GM12874 (cell line): Measurements from ENCODE around the gene CHD8.

Experiments
- TF ChIP-seq, protein P1 (sequence below): IDR thresholded peaks from 2 replicates; pipeline ENCODE4 v1.5.1; 2011; ENCODE audit warnings: low read depth, mild to moderate bottlenecking, control low read depth, low read length, moderate library complexity; ENCODE audit not compliant: insufficient read depth

CHD8 gene

GRCh38 chr14:21399311-21399870 is 56.5 kb downstream of the CHD8 start:
- TF ChIP-seq, protein P1, sequence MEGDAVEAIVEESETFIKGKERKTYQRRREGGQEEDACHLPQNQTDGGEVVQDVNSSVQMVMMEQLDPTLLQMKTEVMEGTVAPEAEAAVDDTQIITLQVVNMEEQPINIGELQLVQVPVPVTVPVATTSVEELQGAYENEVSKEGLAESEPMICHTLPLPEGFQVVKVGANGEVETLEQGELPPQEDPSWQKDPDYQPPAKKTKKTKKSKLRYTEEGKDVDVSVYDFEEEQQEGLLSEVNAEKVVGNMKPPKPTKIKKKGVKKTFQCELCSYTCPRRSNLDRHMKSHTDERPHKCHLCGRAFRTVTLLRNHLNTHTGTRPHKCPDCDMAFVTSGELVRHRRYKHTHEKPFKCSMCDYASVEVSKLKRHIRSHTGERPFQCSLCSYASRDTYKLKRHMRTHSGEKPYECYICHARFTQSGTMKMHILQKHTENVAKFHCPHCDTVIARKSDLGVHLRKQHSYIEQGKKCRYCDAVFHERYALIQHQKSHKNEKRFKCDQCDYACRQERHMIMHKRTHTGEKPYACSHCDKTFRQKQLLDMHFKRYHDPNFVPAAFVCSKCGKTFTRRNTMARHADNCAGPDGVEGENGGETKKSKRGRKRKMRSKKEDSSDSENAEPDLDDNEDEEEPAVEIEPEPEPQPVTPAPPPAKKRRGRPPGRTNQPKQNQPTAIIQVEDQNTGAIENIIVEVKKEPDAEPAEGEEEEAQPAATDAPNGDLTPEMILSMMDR: no peak

- TF ChIP-seq, protein P1: no peak
These were observed 57.0 kb downstream of the CHD8 start for GRCh38 chr14:21398901-21399300.

DNA sequence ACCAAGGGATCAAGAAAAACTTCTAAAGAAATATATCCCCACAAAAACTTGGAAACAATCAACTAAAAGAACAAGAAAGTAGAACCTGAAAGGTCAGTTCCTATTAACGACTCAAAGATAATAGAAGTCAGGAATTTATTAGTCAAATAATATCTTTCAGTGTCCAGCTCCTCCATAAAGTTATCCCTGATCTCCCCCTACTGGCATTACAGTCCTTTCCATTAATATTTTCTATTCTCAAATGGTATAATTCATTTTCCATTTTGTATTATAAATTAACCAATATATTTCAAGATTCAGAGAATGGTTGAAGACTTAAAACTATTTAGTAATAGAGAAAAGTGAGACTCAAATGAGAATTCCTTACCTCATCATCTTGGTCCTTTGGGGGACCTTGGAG is 60.5 kb downstream of the CHD8 start:
- TF ChIP-seq, protein P1: no peak

- TF ChIP-seq, protein P1: no peak
These were observed 70.6 kb downstream of the CHD8 start for GRCh38 chr14:21385188-21385904.

- TF ChIP-seq, protein P1: no peak
These were observed 71.5 kb downstream of the CHD8 start for GRCh38 chr14:21384494-21384851.

GRCh38 chr14:21383848-21384493 is 72.0 kb downstream of the CHD8 start, which contains the start of gene SUPT16H:
Gene SUPT16H, minus strand, starts transcription at chr14:21384019. Its CDS starts 92 bp downstream, at chr14:21383927.
- TF ChIP-seq, protein P1: no peak
